Nephron progenitor cell (in vitro differentiated cells): ENCODE data around the gene TMEM240.

ENCODE experiments used
- DNase-seq: peaks from one replicate; pipeline ENCODE4 v3.0.0; 2021
- H3K27ac Mint-ChIP-seq: 2 replicates; pipeline ENCODE4 v1.8.0; 2021; ENCODE audit warnings: mild to moderate bottlenecking, moderate library complexity, mixed read lengths
- H3K27me3 Mint-ChIP-seq: 2 replicates; pipeline ENCODE4 v1.8.0; 2021; ENCODE audit warnings: mild to moderate bottlenecking, low read depth, mixed read lengths; ENCODE audit not compliant: poor library complexity
- H3K36me3 Mint-ChIP-seq: 2 replicates; pipeline ENCODE4 v1.8.0; 2021; ENCODE audit warnings: low read depth, mixed read lengths
- H3K4me1 Mint-ChIP-seq: 2 replicates; pipeline ENCODE4 v1.8.0; 2021; ENCODE audit warnings: mixed read lengths
- H3K4me3 Mint-ChIP-seq: 2 replicates; pipeline ENCODE4 v1.8.0; 2021; ENCODE audit warnings: mild to moderate bottlenecking, moderate library complexity, mixed read lengths
- H3K9me3 Mint-ChIP-seq: 2 replicates; pipeline ENCODE4 v1.8.0; 2021; ENCODE audit warnings: mild to moderate bottlenecking, moderate library complexity, mixed read lengths
- TF ChIP-seq, protein P1 (sequence below): fragments of 200-600 bp; sonication (generic); IDR thresholded peaks from 2 replicates; pipeline ENCODE4 v1.5.0; 2021; ENCODE audit warnings: antibody characterized with exemption

The TMEM240 gene

DNA sequence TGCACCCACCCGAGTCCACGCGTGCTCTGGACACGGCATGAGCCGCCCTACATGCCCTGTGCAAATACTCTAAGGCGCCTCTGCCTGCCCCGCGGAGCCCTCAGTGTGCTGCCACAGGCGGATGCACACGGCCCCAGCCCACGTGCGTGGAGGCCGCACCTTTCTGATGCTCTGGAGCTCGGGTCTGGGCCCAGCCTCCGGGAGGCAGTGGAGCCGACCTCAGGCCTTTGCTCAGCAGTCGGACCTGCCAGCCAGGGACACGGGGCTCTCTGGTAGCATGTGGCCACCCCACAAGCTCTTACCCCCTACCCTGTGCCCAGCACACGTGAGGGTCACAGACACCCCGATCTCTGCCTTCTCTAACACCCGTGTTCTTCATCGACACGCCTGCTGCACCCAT, 2.1 kb downstream of the TMEM240 start:
- peak overlapping the region; percentile 63 for H3K4me3 Mint-ChIP-seq
- TF ChIP-seq, protein P1, sequence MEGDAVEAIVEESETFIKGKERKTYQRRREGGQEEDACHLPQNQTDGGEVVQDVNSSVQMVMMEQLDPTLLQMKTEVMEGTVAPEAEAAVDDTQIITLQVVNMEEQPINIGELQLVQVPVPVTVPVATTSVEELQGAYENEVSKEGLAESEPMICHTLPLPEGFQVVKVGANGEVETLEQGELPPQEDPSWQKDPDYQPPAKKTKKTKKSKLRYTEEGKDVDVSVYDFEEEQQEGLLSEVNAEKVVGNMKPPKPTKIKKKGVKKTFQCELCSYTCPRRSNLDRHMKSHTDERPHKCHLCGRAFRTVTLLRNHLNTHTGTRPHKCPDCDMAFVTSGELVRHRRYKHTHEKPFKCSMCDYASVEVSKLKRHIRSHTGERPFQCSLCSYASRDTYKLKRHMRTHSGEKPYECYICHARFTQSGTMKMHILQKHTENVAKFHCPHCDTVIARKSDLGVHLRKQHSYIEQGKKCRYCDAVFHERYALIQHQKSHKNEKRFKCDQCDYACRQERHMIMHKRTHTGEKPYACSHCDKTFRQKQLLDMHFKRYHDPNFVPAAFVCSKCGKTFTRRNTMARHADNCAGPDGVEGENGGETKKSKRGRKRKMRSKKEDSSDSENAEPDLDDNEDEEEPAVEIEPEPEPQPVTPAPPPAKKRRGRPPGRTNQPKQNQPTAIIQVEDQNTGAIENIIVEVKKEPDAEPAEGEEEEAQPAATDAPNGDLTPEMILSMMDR: no peak
- peaks cover 12% of the 10 kb centered on the region for H3K4me1 Mint-ChIP-seq
- H3K27me3 Mint-ChIP-seq: no peaks in the 10 kb centered on the region
- H3K36me3 Mint-ChIP-seq: peaks cover 6% of the 10 kb centered on the region
- no peaks in the 10 kb centered on the region for H3K9me3 Mint-ChIP-seq
- DNase-seq: no peak
- no peak overlapping the region for H3K27ac Mint-ChIP-seq

DNA sequence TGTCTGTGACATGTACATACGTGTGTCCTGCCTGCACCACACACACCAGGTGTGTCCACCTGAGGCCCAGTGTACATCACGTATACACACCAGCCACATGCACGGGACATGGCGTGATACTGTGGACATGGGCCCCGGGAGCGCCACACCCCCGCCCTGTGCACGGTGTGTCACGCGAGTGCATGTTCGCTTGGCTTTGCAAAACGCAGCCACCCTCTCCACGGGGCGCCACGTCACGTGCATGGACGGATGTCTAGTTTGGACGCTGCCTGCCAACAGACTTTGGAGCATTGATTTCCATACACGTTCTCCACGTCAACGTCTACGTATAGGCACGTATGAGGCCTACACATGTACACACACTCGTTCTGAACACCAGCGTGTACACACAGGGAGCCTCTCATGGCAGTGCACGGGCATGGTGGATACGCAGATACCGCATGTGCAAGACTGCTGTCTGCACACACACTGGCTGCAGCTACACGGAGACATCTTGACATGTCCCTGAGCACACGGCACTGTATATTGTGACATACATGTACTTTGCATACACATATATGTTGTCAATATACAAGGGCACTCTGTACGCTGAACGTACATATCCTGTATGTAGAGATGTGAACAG, 2.7 kb downstream of the TMEM240 start:
- peaks cover 9% of the 10 kb centered on the region for H3K36me3 Mint-ChIP-seq
- peaks cover 12% of the 10 kb centered on the region for H3K4me1 Mint-ChIP-seq
- no peaks in the 10 kb centered on the region for H3K9me3 Mint-ChIP-seq
- TF ChIP-seq, protein P1: no peak
- peak overlapping the region; percentile 45 for H3K27ac Mint-ChIP-seq
- no peaks in the 10 kb centered on the region for H3K27me3 Mint-ChIP-seq
- H3K4me3 Mint-ChIP-seq: no peak overlapping the region
- no peak for DNase-seq

DNA sequence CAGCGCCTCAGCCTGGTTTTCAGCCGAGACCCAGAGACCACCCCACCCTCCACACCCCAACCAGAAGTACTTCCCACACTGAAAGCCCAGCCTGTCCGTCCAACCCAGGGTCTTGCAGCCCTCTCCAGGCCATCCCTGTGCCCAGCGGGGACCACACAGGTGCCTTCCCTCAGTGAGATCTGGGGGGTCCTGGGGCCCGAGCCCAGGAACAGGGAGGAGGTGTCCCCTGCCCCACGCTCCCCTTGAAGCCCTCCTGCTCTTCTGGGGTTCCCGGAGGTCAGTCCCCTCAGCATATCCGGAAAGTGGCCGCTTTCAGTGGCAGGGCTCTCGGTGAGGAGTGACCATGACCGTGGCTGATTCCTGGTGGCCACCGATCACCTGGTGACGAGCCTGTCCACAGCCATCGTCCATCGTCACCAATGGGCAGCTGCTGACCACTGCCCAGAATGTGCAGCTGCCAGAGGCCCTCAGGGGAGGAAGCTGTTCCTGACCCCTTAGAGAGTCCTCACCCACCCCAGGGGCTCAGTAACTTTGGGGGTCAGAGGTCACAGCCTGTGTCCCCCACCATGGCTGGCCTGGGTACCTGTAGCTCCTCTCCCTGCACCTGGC, 3.4 kb downstream of the TMEM240 start:
- Mint-ChIP-seq H3K9me3 (peaks cover 3% of the 10 kb centered on the region), H3K27ac (peak overlapping the region; percentile 29), H3K27me3 (no peaks in the 10 kb centered on the region), H3K36me3 (peaks cover 16% of the 10 kb centered on the region), H3K4me3 (no peak overlapping the region), H3K4me1 (peaks cover 11% of the 10 kb centered on the region)
- no peak for DNase-seq
- TF ChIP-seq, protein P1: no peak

DNA sequence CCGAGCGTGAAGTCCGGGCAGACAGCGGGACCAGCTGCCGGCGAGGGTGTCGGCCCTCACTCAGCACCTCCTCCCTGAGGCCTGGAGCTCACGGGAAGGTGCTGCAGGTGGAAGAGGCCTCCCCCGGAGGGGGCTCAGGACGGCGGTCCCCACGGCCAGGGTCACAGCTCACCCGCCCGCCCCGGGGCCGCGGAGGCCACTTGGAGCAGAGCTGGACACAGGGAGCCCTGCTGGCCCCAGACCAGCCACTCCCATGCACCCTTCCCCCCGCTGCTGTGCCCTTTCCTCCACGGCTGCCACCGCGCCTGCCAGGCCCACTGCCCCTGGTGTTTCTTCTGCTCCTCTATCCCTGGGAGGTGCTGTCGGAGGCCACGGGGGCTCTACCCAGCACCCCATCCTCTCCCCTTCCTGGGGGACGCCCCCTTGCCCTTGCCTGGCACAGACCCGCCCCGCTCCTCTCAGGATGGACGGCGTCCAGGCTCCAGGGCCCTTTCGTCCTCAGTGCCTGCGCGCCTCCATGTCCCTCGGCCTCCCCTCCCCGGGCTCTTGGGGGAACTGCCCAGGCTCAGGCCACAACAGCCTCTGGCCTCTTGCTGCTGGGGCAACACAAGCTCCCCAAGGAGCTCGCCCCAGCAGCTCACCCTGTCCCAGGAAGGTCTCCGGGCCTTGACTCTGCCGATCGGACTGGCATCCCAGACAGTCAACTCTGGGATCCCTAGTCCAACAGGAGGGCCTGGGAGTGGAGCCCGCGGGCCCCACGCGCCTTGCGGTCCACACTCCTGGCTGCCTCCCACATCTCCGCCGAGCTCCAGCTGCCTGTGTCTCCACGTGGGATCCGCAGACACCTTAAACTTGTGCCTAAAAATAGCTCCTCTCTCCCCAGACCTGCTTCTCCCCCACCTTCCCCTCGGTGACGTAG, 4.1 kb downstream of the TMEM240 start:
- Mint-ChIP-seq H3K27me3 (no peaks in the 10 kb centered on the region), H3K4me3 (no peak overlapping the region), H3K9me3 (peaks cover 8% of the 10 kb centered on the region), H3K36me3 (peaks cover 17% of the 10 kb centered on the region), H3K27ac (peak overlapping the region; percentile 29), H3K4me1 (peaks cover 6% of the 10 kb centered on the region)
- no peak for DNase-seq
- TF ChIP-seq, protein P1: no peak

DNA sequence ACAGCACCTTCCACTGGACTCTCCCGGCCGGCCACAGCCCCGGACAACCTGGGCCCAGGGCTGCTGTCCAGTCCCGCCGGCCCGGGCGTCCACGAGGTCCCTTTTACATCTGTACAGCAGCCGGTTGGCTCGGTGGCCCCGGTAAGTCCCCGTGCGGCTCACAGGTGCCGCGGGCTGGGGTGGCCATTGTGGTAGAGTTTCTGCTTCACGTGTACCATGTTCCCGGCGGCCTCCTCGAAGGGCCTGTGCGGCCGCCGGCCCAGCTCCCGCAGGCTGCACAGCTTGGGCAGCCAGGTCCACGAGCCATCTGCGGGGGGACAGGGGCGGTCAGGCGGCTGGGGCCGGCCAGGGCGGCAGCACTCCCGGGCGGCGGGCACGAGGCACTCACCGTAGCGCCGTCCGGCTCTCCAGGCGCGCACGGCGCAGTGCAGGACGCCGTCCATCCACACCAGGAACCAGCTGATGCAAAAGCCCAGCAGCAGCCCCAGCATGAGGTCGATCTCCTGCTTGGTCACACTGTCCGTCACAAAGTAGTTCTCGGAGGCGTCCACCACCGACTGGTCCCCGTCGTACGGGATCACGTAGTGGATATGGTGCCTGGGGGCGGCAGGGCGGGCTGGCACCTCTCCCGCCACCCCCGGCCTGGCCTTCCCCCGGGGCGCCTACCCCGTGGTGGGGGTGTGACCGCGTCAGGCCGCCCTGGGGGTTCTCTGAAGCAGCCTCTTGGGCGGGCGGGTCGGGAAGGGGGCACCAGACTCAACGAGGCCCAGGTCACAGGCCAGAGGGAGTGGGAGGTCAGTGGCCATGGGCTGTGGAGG, 5.0 kb downstream of the TMEM240 start:
- Mint-ChIP-seq H3K36me3 (peaks cover 24% of the 10 kb centered on the region), H3K27me3 (no peaks in the 10 kb centered on the region)
- no peak for DNase-seq

More for the DNA sequence above, 5.0 kb downstream of the TMEM240 start:
- Mint-ChIP-seq H3K9me3 (peaks cover 14% of the 10 kb centered on the region), H3K4me3 (no peak overlapping the region), H3K4me1 (peaks cover 6% of the 10 kb centered on the region), H3K27ac (no peak overlapping the region)
- TF ChIP-seq, protein P1: no peak
